Subcutaneous abdominal adipose tissue (tissue), 5 donors: ENCODE measurements around the gene MCCC2.
A peak's percentile ranks its signal among the peaks of the same experiment; 100 is the strongest.
"Not testable (repeated sequence)": the region's sequence is repeated elsewhere in the genome, so short reads cannot be mapped to it uniquely, and the experiment has no call there.

Source experiments
- H3K27ac ChIP-seq: one replicate; pipeline ENCODE4 v1.7.0; 2013; ENCODE audit warnings: low read depth, mild to moderate bottlenecking, inconsistent platforms, low read length, moderate library complexity
- H3K27me3 ChIP-seq, 5 donors: one replicate each; pipeline ENCODE4 v1.7.0; 2013; ENCODE audit warnings: low read length in 5 of 5, inconsistent platforms in 1 of 5; ENCODE audit not compliant: control insufficient read depth in 5 of 5, insufficient read depth in 4 of 5
- H3K36me3 ChIP-seq, 5 donors: one replicate each; pipeline ENCODE4 v1.7.0; 2013; ENCODE audit warnings: low read length in 5 of 5; ENCODE audit not compliant: control insufficient read depth in 5 of 5, insufficient read depth in 5 of 5
- H3K4me1 ChIP-seq, 5 donors: one replicate each; pipeline ENCODE4 v1.7.0; 2013; ENCODE audit warnings: low read length in 5 of 5, mild to moderate bottlenecking in 3 of 5, moderate library complexity in 1 of 5; ENCODE audit not compliant: control insufficient read depth in 5 of 5, insufficient read depth in 5 of 5
- H3K4me3 ChIP-seq, 5 donors: one replicate each; pipeline ENCODE4 v1.7.0; 2013; ENCODE audit warnings: low read length in 5 of 5, low read depth in 1 of 5
- H3K9ac ChIP-seq, 5 donors: one replicate each; pipeline ENCODE4 v1.7.0; 2013; ENCODE audit warnings: low read length in 5 of 5, mild to moderate bottlenecking in 4 of 5, moderate library complexity in 3 of 5
- H3K9me3 ChIP-seq, 5 donors: one replicate each; pipeline ENCODE4 v1.7.0; 2013; ENCODE audit warnings: low read length in 5 of 5; ENCODE audit not compliant: control insufficient read depth in 5 of 5
- donor health status: healthy.
- donor health status: healthy.
- donor health status: healthy.
- donor health status: healthy.
- donor health status: healthy.

MCCC2 gene

GRCh38 chr5:71652349-71652748 is 65.2 kb downstream of the MCCC2 start:
- Histone ChIP-seq H3K4me1 (no peaks in the 10 kb centered on the region), H3K36me3 (peaks cover 39 to 76% (median 62%) of the 10 kb centered on the region in 5 donors), H3K27ac (peak overlapping the region; percentile 29), H3K27me3 (no peaks in the 10 kb centered on the region), H3K9me3 (no peaks in the 10 kb centered on the region), H3K9ac (no peak overlapping the region), H3K4me3 (no peak overlapping the region)

DNA sequence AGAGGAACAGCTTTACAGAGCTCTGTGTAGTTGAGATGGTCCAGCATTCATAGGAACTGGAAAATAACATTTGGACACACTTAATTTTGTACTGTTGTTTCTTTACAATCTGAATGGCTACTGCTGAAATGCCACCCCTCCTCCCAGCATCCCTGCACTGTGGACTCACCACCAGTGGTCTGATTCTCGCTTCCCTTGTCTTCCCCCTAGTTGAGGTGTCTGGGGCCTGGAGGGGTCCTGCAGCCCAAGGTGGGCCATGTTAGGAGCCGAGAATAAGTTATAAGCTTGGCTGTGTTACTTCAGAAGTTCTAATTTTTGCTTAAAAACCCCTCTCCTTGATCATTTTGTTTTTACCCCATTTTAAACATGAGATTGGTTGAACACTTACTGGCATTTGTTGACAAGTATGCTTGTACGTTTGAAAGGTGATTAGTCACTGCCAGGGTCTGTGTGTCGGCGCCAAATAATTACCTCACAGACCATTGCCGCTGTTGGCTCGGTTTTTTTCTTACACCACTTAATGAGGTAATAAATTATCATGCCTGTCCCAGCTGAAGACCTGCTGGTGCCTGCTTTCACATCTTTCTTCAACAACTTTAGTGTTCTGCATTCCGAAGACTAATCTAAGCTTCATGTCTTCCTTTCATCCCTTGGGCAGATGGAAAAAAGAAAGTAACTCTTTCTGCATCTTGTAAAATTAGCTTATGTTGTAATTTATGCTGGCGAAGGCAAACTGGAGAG is 65.8 kb downstream of the MCCC2 start:
- H3K27ac ChIP-seq: peak overlapping the region; percentile 29
- H3K27me3 ChIP-seq: no peaks in the 10 kb centered on the region

DNA sequence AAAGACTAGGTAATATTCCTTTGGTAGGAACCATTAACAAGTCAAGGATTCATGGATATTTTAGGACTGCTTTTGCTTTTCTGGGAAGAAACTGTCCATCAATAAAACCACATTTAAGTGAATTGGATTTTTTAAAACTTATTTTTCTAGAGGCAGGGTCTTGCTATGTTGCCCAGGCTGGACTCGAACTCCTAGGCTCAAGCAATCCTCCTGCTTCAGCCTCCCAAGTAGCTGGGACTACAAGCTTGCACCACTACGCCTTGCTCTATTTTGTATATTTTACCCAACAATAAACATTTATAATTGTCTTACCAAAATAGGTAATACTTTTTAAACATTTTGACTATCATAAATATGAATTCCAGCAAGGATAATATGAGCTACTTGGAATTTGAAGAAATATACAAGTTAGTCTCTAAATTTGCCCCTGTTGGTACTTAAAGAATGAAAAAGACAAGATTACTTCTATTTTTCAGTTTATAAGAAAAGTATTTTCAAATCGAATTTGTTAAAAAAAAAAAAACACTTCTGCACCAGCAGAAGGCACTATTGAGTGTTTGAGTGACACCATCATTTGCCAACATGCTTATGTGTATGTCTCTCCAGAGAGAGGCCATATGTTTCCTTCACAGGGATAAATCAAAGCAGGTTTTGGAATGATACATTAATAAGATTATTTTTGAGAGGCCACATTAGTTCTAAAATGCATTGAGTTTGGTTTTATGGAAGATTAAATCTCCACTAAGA is 71.9 kb downstream of the MCCC2 start:
- Histone ChIP-seq H3K9me3 (no peaks in the 10 kb centered on the region), H3K27ac (no peak overlapping the region), H3K9ac (no peak overlapping the region), H3K36me3 (peaks cover 17 to 30% (median 25%) of the 10 kb centered on the region in 5 donors), H3K27me3 (no peaks in the 10 kb centered on the region), H3K4me1 (no peaks in the 10 kb centered on the region), H3K4me3 (no peak overlapping the region)

More for the DNA sequence above, 65.8 kb downstream of the MCCC2 start:
- no peak overlapping the region for H3K4me3 ChIP-seq
- H3K4me1 ChIP-seq: no peaks in the 10 kb centered on the region
- H3K9me3 ChIP-seq: no peaks in the 10 kb centered on the region
- H3K36me3 ChIP-seq: peaks cover 41 to 76% (median 64%) of the 10 kb centered on the region in 5 donors
- no peak overlapping the region for H3K9ac ChIP-seq

DNA sequence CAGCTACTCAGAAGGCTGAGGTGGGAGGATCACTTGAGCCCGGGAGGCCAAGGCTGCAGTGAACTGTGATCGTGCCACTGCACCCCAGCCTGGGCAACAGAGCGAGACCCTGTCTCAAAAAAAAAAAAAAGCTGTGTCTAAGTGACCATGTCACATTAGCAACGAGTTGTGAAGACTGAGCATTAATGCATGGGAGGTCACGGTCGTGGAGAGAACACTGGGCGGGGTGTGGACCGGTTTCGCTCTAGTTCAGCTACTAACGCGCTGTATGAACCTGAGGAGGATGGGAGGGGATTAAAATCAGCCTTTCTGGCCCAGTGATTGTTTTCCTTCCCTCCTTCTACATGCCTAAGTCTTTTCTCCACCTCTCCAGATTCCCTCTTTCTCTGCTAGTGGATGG is 75.2 kb downstream of the MCCC2 start:
- Histone ChIP-seq H3K4me1 (no peaks in the 10 kb centered on the region), H3K9ac (no peak overlapping the region), H3K9me3 (no peaks in the 10 kb centered on the region), H3K4me3 (no peak overlapping the region), H3K36me3 (peaks cover 8 to 11% (median 10%) of the 10 kb centered on the region in 5 donors), H3K27me3 (no peaks in the 10 kb centered on the region), H3K27ac (no peak overlapping the region)

DNA sequence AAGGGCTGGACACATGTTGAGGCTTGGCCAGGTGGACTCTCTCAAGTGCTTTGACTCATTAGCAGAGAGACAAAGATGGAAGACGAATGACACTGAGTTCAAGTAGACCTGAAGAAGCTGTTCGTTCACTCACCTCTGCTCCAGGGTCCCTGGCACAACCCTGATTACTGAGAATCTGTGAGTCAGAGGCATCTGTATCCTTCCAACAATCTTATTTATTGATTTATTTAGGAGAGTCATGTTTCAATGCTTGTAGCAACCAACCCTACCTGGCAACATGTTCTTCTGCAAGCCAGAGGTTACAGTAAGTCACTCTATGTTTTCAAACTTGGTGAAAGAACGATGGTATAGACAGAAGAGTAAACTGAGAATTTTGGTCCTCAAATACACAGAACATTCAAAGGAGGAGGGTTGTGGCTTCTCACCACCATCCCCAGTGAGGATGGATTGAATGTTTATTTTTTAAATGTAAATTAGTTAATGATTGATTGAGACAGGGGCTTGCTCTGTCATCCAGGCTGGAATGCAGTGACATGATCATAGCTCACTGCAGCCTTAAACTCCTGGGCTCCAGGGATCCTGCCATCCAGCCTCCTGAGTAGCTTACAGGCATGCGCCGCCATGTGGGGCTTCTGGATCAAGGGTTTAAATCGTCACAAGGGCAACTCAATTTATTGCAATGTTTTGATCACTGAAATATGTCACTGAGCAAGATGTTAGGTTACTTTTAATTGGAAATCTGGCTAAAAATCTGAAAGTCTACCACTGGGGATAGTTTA is 76.2 kb downstream of the MCCC2 start:
- Histone ChIP-seq H3K27me3 (no peaks in the 10 kb centered on the region), H3K9ac (no peak overlapping the region), H3K4me1 (no peaks in the 10 kb centered on the region), H3K9me3 (no peaks in the 10 kb centered on the region), H3K36me3 (peaks cover 0 to 2% (median under 1%) of the 10 kb centered on the region in 5 donors), H3K4me3 (no peak overlapping the region), H3K27ac (no peak overlapping the region)

- H3K4me3 ChIP-seq, H3K27ac ChIP-seq, H3K36me3 ChIP-seq: not testable (repeated sequence)
Observed at GRCh38 chr5:71664615-71665014, 77.5 kb downstream of the MCCC2 start.

DNA sequence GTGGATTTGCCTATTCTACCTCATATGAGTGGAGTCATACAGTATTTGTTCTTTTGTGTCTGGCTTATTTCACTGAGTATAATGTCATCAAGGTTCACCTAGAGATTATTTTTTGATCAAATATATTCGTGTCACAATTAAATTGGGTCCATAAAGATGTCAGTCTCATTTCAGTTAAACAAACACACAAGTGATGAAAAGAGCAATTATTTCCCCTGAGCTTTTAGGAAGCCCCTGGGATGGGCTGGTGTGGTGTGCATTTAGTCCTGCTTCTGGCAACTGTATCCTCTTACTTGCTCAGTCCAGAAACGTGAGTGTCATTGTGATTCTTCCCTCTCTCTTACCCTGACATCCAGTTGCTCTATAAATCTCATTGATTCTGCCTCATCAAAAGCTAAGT is 79.2 kb downstream of the MCCC2 start:
- Histone ChIP-seq H3K27me3 (no peaks in the 10 kb centered on the region), H3K9ac (no peak overlapping the region), H3K4me3 (no peak overlapping the region), H3K27ac (no peak overlapping the region), H3K4me1 (no peaks in the 10 kb centered on the region), H3K9me3 (no peaks in the 10 kb centered on the region), H3K36me3 (no peaks in the 10 kb centered on the region)

More at GRCh38 chr5:71664615-71665014, 77.5 kb downstream of the MCCC2 start:
- H3K27me3 ChIP-seq, H3K4me1 ChIP-seq, H3K9me3 ChIP-seq, H3K9ac ChIP-seq: not testable (repeated sequence)

DNA sequence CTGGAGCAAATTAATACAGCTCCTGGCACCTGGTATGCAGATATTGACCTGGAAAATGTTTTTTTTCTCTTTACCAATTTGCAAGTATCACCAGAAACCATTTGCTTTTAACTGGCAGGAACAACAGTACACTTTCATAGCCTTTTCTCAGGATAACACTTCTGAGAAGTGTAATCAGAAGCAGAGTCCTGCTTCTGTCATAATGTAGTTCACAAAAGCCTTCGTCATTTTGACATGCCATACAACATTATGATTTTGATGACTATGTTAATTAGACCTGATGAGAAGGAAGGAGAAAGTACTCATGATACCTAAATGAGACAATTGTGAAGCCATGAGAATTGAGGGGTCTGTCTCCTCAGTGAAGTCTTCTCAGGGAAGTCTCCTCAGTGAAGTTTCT is 90.8 kb downstream of the MCCC2 start:
- Histone ChIP-seq H3K36me3 (no peaks in the 10 kb centered on the region), H3K4me1 (no peaks in the 10 kb centered on the region), H3K9me3 (no peaks in the 10 kb centered on the region), H3K4me3 (no peak overlapping the region), H3K27me3 (peaks cover 0 to 6% (median 0%) of the 10 kb centered on the region in 5 donors), H3K9ac (no peak overlapping the region), H3K27ac (no peak overlapping the region)

DNA sequence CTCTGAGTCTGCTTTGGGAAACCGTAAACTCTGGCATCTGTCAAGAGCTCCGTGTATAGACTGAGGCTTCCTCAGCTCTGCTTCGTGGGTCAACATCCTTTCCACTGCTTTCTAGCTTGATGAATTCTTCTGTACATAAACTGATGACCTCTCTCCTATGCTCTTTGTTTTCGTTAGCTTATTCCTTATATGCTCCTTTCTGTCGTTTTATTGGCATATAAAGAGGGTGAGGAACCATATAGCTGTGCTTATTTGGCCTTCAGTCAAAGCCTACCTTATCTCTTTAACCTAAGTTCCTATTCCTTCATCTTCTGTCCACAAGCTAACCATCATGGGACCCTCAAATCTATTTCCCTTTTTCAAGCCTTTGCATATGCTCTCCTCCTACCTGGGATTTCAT is 92.6 kb downstream of the MCCC2 start:
- peaks cover 0 to 6% (median 0%) of the 10 kb centered on the region in 5 donors for H3K27me3 ChIP-seq
- H3K4me3 ChIP-seq: no peak overlapping the region
- H3K9ac ChIP-seq: no peak overlapping the region
- no peaks in the 10 kb centered on the region for H3K36me3 ChIP-seq
- no peak overlapping the region for H3K27ac ChIP-seq
- no peaks in the 10 kb centered on the region for H3K4me1 ChIP-seq
- H3K9me3 ChIP-seq: no peaks in the 10 kb centered on the region

- Histone ChIP-seq H3K27me3 (peaks cover 0 to 6% (median 0%) of the 10 kb centered on the region in 5 donors), H3K27ac (no peak overlapping the region), H3K9ac (no peak overlapping the region), H3K9me3 (no peaks in the 10 kb centered on the region), H3K4me3 (no peak overlapping the region), H3K36me3 (no peaks in the 10 kb centered on the region), H3K4me1 (no peaks in the 10 kb centered on the region)
Observed at GRCh38 chr5:71680510-71680909, 93.4 kb downstream of the MCCC2 start.
